Stimulated activated naive CD8-positive, alpha-beta T cell treated with anti-CD3 and anti-CD28 coated beads, Interleukin-15, Interleukin-2, amounts not matched to agents 100 U/mL and 50 U/mL, for 24 hours (primary cell): ENCODE results near the gene NYAP2.

Source experiments
- ATAC-seq: fragments of 150-1000 bp; cut with Tn5 transposase; one replicate; pipeline ENCODE4 v1.10.0; 2021
- DNase-seq: peaks from one replicate; pipeline ENCODE4 v3.0.0; 2021

The NYAP2 gene

DNA sequence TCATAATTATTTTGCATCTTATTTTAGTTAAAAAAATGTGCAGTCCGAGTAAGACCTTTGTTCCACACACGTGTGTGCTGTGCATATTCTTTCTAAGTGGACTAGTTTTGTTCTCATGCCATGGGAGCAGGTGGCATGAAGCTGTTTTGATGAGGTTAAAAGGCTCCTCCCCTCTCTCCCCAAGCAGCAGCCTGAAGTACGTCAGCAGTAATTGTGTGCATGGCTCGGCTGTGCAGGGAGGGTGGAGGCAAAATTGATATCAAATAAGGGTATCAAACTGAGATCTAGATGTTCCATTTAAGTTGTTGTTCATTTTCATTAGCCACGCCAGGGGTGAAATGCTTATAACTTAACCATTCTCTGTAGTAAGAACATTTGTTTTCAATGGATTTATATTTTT lies at the start of gene NYAP2:
NYAP2 (plus strand) TSS at position 207 of the 400 bp plus-strand sequence. CDS start 9,171 bp downstream, outside the sequence.
- DNase-seq (no peak), ATAC-seq (no peak)

- no peak for ATAC-seq
- no peak for DNase-seq
Observed at GRCh38 chr2:225353579-225354085, 45.9 kb upstream of the NYAP2 start.

GRCh38 chr2:225354281-225354774 lies 45.2 kb upstream of the NYAP2 start:
- ATAC-seq (no peak), DNase-seq (no peak)

DNA sequence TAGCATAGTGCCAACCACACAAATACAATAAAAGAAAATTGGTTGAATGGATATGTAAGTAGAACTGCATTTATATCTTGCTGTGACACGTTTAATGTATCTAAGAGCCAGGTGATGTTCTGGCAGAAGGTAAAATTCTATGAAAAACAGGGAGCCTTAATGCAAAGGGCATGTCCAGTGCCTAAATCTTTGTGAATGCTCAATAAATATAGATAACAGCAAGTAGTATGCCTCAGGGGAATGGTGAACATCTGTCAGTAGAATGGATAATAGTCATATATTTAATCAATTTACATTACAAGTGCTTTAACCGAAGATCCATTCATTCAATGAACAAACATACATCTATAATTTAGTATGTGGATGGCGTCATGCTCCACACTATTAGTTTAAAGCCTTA lies 43.7 kb upstream of the NYAP2 start:
- DNase-seq: no peak
- ATAC-seq: no peak

GRCh38 chr2:225366731-225367130 lies 32.8 kb upstream of the NYAP2 start:
- no peak for DNase-seq
- ATAC-seq: no peak

DNA sequence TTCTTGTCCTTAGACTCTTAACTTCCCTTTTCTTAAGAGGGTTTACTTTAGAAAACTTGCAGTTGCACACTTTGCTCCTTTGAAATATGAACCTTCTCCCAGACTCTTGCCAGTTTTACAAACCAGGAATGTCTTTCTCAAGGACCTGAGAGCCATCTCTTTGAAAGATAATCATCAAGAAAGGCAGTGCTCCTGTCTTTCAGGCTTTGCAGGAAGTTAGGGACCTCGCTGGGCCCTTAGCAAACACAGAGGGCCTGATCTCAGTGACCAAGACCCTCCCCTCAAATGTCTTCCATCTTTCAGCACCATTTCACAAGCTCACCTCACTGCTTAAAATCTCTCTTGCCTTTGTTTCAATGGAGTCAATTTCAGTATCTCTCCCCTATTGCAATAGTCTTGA lies 32.0 kb upstream of the NYAP2 start:
- ATAC-seq (no peak), DNase-seq (no peak)

DNA sequence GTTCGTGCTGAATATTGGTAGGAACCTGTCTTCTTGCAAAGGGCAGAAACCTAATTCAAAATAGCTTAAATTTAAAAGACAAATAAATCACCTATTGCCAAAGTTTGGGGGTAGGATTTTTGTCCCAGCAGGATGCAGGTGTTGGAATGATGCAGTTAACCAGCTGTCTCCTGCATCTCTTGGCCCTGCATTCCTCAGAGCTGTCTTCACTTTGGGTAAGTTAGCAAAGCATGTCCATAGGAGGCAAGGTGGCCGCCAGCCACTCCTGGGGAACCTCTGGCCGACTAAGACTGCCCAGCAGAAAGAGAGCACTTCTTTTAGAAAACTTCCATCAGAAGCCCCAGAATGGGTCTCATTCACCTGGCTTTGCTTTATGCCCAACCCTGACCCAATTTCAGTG lies 20.5 kb upstream of the NYAP2 start:
- DNase-seq: no peak
- ATAC-seq: no peak

- no peak for DNase-seq
- ATAC-seq: no peak
Observed at GRCh38 chr2:225379856-225380255, 19.7 kb upstream of the NYAP2 start.

GRCh38 chr2:225381609-225382008 lies 17.9 kb upstream of the NYAP2 start:
- ATAC-seq: no peak
- no peak for DNase-seq

- no peak for DNase-seq
- ATAC-seq: no peak
Observed at GRCh38 chr2:225398372-225398771, 1.1 kb upstream of the NYAP2 start.

- DNase-seq (peak; percentile 9), ATAC-seq (no peak)
Observed at GRCh38 chr2:225400060-225400511, 576 bp downstream of the NYAP2 start.

DNA sequence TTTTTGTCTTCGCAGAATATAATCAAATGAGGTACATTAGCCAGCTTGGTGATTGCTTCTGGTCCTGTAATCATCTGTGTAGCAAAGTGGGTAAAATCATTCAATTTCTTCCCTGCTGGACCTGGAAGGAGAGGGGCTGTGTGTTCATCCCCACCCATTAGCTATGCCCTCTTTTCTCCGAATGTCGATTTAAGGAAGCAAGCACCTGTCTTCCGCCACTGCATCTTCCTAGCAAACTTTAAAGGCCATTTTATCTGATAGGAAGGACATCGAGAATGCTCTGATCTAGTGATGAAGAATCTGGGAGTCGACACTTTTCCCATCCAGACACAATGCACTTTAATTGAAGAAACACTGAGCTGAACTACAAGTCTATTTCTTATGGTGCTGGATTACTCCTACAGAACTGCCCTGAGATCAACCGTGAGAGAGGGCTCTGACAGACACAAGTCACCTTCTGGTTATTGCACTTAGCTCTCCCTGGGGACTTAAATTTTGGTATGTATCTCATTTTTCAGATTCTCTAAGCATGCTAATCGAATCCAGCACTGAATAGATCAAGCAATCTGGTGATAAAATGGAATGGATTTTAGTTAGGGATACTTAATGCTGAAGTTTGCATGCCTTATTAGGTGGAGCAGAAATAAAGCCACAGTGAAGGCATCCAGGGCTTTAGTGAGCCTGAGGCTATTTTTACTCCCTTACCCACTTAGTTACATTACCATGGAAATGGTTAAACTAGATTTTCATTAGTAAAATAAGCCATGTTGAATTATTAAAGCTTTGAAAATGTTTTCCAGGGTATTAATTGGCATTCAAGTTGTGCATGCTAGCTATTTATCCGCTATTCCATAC lies 1.3 kb downstream of the NYAP2 start:
- DNase-seq: no peak
- ATAC-seq: no peak

- no peak for ATAC-seq
Observed at GRCh38 chr2:225402210-225402776, 2.8 kb downstream of the NYAP2 start.

DNA sequence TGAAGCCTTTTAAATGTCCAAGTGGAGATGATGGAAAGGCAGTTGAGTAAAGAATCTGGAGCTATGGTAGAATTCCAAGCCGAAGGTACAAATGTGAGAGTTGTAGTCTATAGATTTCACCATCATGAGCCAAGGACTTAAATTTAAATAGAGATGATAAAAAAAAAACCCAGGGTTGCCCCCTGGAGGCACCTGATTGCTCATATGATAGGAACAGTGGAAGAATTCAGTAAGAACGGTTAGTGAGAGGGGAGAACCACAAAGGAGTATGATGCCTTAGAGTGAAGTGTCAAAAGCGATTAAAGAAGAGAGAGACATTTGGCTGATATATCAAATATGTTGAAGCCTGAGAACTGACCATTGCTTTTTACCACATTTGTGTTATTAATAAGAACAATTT lies 11.9 kb downstream of the NYAP2 start:
- no peak for ATAC-seq

More at GRCh38 chr2:225402210-225402776, 2.8 kb downstream of the NYAP2 start:
- no peak for DNase-seq

DNA sequence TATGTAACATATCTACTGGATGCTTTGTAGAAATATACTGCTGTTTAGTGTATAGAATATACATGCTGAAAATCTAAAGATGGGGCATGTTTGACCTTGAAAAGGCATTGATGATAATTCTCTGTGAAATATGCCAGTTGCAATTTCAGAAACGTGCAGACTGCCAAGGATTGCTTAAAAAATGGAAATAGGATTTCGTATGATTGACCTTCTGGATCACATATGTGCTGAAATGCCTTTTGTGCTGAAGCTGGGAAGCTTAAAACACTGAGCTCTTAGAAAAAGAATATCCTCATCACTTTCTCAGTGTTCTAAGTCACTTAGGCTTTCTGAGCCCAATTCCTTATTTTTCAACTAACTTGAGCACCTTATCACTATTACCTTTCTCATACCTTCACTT lies 14.3 kb downstream of the NYAP2 start:
- DNase-seq (no peak), ATAC-seq (no peak)

More for the DNA sequence above, 11.9 kb downstream of the NYAP2 start:
- DNase-seq: no peak

DNA sequence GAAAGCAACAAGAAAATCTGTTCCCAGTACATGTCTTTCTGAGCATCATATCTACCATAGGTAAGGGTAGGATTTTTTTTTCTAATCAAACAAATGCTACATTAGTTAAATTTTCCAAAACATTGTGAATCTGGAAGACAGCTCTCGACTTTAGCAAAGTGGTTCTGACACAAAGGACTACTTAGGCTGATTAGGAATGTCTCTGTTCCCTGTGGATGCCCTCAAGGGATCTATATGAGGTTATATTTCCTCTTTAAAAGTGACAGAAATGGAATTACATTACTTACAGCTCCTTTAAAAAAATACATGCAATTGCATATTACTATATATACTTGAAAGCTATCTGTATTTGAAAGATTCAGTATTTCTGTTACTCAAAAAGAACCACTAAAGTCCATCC lies 15.4 kb downstream of the NYAP2 start:
- ATAC-seq (no peak), DNase-seq (no peak)

- no peak for DNase-seq
- ATAC-seq: no peak
Observed at GRCh38 chr2:225415341-225415740, 15.8 kb downstream of the NYAP2 start.

GRCh38 chr2:225415792-225416191 lies 16.3 kb downstream of the NYAP2 start:
- no peak for DNase-seq
- no peak for ATAC-seq

DNA sequence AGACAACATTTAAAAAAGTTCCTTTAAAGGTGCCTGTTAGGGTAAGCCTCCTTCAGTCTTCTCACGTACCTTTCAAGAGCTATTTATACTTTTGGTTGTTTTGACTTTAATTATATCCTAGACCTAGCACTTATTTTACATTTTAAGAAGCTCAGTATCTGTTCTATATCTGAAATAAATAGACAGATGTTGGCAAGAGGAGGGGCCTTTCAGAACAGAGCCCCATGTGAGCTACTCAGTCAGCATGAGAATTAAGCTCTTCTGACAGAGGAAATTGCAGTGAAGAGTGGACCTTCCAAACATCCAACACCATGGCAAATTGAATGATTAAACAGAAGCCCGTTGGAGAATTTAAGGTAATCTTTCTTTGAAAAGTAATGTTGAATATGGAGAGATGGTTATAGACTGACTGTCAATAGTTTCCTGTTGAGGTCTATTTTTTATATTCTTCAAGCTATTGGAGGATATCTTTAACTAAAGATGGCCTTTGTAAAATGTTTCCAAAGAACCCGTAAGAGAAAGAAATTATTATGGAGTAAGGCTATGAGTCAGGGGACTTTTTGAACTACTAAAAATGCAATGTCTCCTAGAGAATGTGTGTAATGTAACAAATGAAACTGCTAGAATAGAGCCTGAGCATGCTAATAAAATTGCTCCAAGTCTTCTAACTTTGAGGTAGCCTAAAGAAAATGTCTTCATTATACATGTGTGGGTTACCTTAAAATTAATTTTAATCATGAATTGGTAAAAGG lies 17.3 kb downstream of the NYAP2 start:
- DNase-seq (no peak), ATAC-seq (no peak)

- DNase-seq: no peak
Observed at GRCh38 chr2:225419033-225419432, 19.5 kb downstream of the NYAP2 start.

DNA sequence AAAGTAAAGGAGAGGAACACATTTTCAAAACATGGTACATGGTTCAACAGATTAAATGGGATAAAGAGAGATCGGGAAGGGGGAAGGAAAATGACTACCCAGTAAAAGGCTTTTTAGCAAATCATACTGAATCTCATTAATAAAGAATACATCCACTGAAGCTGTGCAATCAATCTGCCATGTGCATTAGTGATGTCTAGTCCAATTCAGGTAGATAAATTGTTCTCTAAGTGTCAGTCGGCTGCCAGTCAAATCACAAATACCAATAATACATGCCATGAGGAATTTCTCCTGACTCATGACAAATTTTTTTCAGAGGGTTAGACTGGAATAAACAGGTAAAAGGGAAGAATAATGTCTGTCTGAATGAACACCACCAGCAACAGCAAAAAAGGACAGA lies 22.6 kb downstream of the NYAP2 start:
- DNase-seq (no peak), ATAC-seq (no peak)

More at GRCh38 chr2:225419033-225419432, 19.5 kb downstream of the NYAP2 start:
- no peak for ATAC-seq

DNA sequence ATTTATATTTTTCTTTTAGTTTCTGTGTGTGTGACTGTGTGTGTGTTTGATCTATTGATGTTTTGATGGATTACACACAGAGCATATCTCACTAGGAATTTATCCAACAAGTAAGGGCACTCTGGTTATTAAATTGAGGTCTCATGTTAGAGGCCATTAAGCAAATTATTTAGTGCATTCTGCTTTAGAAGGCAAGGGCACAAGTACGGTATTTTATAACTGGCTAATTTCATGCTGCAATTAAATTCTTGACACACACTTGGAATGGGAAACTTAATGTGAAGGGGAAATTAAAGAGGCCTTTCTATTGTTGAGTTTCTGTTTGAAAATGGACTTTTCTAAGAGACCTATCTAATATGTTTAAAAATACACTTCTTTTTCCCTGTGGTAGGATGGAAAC lies 25.8 kb downstream of the NYAP2 start:
- ATAC-seq: no peak
- DNase-seq: no peak

- ATAC-seq: no peak
- DNase-seq: no peak
Observed at GRCh38 chr2:225428360-225428759, 28.9 kb downstream of the NYAP2 start.
